Measurements from ENCODE around the gene TPCN2. TPM values are rescaled to one million over a fixed set of nuclear protein-coding genes. Genes with fewer than 3 reads are reported as not detected.

The TPCN2 gene
- total and polyA plus RNA-seq, 4 donors = 8.7 to 25.9 (median 15.3) TPM

GRCh38 chr11:69010361-69010891 lies 38.3 kb upstream of the TPCN2 start:
- no peak for DNase-seq (ENCODE audit: low read depth in 4 of 6, low spot score in 6 of 6)
- H3K27ac ChIP-seq (ENCODE audit: low read depth, low read length) = no peak overlapping the region
- H3K4me3 ChIP-seq (ENCODE audit: low read depth, low read length) = peak overlapping the region; percentile 35
- peaks cover 39% of the 10 kb centered on the region for H3K27me3 ChIP-seq (ENCODE audit: control insufficient read depth, insufficient read depth, low read length)
- peaks cover 73% of the 10 kb centered on the region for H3K4me1 ChIP-seq (ENCODE audit: control insufficient read depth, insufficient read depth, low read length)
- 59% methylated on average over 8 of the region's 9 CpGs for WGBS (ENCODE audit: insufficient coverage)
- H3K36me3 ChIP-seq (ENCODE audit: control insufficient read depth, insufficient read depth, low read length) = peaks cover 2% of the 10 kb centered on the region
- H3K9me3 ChIP-seq (ENCODE audit: control insufficient read depth, insufficient read depth, low read length) = no peaks in the 10 kb centered on the region

DNA sequence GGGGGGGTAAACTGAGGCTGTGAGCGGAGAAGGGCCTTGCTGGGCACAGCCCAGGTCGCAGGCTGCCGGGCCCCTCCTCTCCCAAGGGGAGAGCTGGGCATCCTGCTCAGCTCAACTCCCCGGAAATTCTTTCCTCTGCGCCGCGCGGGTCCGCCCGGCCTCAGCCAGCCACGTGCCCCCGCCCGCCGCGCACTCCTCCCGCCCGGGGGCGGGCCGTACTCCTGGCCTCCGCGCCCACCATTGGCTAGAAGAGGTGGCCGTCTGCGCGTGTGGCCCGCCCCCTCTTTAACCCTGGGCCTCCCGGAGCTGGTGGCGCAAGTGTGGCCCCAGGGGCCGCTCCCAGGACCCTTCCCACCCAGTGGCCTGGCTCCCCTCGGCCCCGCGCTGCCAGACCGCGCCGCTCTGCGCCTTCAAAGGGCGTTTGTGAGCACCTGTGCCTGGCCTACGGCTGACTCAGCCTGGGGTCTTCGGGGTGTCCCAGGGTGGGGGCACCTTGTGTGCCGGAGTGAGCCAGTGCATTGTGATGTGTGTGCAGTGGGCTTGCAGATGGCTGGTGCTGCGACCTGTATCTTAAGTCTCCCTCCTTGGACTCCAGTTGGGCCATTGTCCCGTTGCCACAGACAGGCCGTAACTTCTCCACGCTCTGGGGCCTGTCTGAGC lies 37.6 kb upstream of the TPCN2 start:
- Histone ChIP-seq H3K4me3 (ENCODE audit: low read depth, low read length) (peak overlapping the region; percentile 42), H3K27ac (ENCODE audit: low read depth, low read length) (no peak overlapping the region), H3K4me1 (ENCODE audit: control insufficient read depth, insufficient read depth, low read length) (peaks cover 73% of the 10 kb centered on the region), H3K9me3 (ENCODE audit: control insufficient read depth, insufficient read depth, low read length) (no peaks in the 10 kb centered on the region), H3K27me3 (ENCODE audit: control insufficient read depth, insufficient read depth, low read length) (peaks cover 39% of the 10 kb centered on the region), H3K36me3 (ENCODE audit: control insufficient read depth, insufficient read depth, low read length) (no peaks in the 10 kb centered on the region)
- DNase-seq (ENCODE audit: low read depth in 4 of 6, low spot score in 6 of 6) = peak in 4 of 6 donors; percentile 26 to 92 (median 58)
- 10% methylated on average over 39 of the region's 43 CpGs for WGBS (ENCODE audit: insufficient coverage)

GRCh38 chr11:69011624-69012091 lies 37.1 kb upstream of the TPCN2 start:
- WGBS (ENCODE audit: insufficient coverage) = 78% methylated on average over 9 of the region's 9 CpGs
- Histone ChIP-seq H3K27me3 (ENCODE audit: control insufficient read depth, insufficient read depth, low read length) (peaks cover 39% of the 10 kb centered on the region), H3K27ac (ENCODE audit: low read depth, low read length) (no peak overlapping the region), H3K4me1 (ENCODE audit: control insufficient read depth, insufficient read depth, low read length) (peaks cover 73% of the 10 kb centered on the region), H3K4me3 (ENCODE audit: low read depth, low read length) (peak overlapping the region; percentile 42), H3K36me3 (ENCODE audit: control insufficient read depth, insufficient read depth, low read length) (no peaks in the 10 kb centered on the region), H3K9me3 (ENCODE audit: control insufficient read depth, insufficient read depth, low read length) (no peaks in the 10 kb centered on the region)
- DNase-seq (ENCODE audit: low read depth in 4 of 6, low spot score in 6 of 6) = no peak

GRCh38 chr11:69012092-69013008 lies 36.4 kb upstream of the TPCN2 start:
- Histone ChIP-seq H3K4me1 (ENCODE audit: control insufficient read depth, insufficient read depth, low read length) (peaks cover 73% of the 10 kb centered on the region), H3K27me3 (ENCODE audit: control insufficient read depth, insufficient read depth, low read length) (peaks cover 39% of the 10 kb centered on the region), H3K4me3 (ENCODE audit: low read depth, low read length) (peak overlapping the region; percentile 42), H3K9me3 (ENCODE audit: control insufficient read depth, insufficient read depth, low read length) (no peaks in the 10 kb centered on the region), H3K36me3 (ENCODE audit: control insufficient read depth, insufficient read depth, low read length) (no peaks in the 10 kb centered on the region), H3K27ac (ENCODE audit: low read depth, low read length) (peak overlapping the region; percentile 35)
- WGBS (ENCODE audit: insufficient coverage) = 47% methylated on average over 16 of the region's 21 CpGs
- DNase-seq (ENCODE audit: low read depth in 4 of 6, low spot score in 6 of 6) = peak in 1 of 6 donors; percentile 33

DNA sequence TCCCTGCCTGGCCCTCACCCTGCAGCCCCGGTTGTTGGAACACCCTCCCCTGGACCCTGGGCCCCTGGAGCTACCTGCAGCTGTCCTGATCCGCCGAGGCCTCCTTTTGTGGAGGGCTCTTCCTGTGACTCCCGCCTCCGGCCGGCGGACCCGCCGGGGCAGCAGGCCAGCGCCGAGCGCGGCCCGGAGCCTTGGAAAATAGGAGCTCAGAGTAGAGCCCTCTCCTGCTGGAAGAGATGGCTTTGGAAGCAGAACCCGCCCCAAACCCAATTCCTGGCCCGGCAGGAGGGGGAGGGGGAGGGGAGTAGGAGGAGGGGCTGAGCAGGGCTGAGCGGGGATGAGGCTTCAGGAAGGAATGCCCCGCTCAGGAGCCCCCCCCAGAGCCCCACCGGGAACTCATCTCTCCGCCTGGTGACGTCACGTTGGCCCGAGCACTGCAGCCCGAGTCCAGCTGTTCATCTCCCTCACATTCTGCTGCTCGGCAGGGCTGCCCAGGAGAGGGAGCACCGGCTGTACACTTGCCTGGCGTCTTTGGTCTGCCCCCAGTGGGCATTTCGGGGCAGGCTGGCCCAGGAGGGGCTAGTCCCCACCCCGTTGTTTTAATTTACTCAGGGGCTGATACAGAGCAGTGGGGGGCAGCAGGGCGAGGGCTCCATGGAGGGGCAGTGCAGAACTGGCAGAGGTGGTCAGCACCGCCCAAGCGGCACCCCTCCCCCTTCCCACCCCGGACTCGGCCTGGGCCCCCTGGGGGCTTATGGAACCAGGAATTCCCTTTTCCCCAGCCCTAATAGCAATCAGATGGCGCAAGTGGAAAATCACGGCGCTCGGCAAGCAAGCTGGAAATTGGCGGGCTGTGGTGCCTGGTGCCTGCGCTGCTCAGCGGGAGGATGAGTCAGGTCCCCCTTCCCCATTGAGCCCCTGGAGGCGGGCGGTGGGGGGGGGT lies 35.5 kb upstream of the TPCN2 start, which contains the start of gene MRGPRF:
Gene MRGPRF, minus strand, starts transcription at position 238 of the 943 bp plus-strand sequence. CDS start 3,345 bp downstream, outside the sequence.
- Histone ChIP-seq H3K27ac (ENCODE audit: low read depth, low read length) (peak within 1 kb of the TSS; percentile 70), H3K27me3 (ENCODE audit: control insufficient read depth, insufficient read depth, low read length) (peaks cover 39% of the 10 kb centered on the region), H3K9me3 (ENCODE audit: control insufficient read depth, insufficient read depth, low read length) (no peaks in the 10 kb centered on the region), H3K36me3 (ENCODE audit: control insufficient read depth, insufficient read depth, low read length) (no peaks in the 10 kb centered on the region), H3K4me3 (ENCODE audit: low read depth, low read length) (peak within 1 kb of the TSS; percentile 42), H3K4me1 (ENCODE audit: control insufficient read depth, insufficient read depth, low read length) (peaks cover 67% of the 10 kb centered on the region)
- WGBS (ENCODE audit: insufficient coverage) = 5% methylated on average over 34 of the region's 43 CpGs
- DNase-seq (ENCODE audit: low read depth in 4 of 6, low spot score in 6 of 6) = peak in 2 of 6 donors; percentile 28 to 81

GRCh38 chr11:69014084-69014851 lies 34.5 kb upstream of the TPCN2 start:
- no peaks in the 10 kb centered on the region for H3K36me3 ChIP-seq (ENCODE audit: control insufficient read depth, insufficient read depth, low read length)
- no peaks in the 10 kb centered on the region for H3K9me3 ChIP-seq (ENCODE audit: control insufficient read depth, insufficient read depth, low read length)
- H3K4me1 ChIP-seq (ENCODE audit: control insufficient read depth, insufficient read depth, low read length) = peaks cover 57% of the 10 kb centered on the region
- no peak overlapping the region for H3K4me3 ChIP-seq (ENCODE audit: low read depth, low read length)
- peak in 1 of 6 donors; percentile 55 for DNase-seq (ENCODE audit: low read depth in 4 of 6, low spot score in 6 of 6)
- H3K27ac ChIP-seq (ENCODE audit: low read depth, low read length) = peak overlapping the region; percentile 70
- peaks cover 39% of the 10 kb centered on the region for H3K27me3 ChIP-seq (ENCODE audit: control insufficient read depth, insufficient read depth, low read length)
- WGBS (ENCODE audit: insufficient coverage) = 35% methylated on average over 27 of the region's 28 CpGs

- no peak overlapping the region for H3K4me3 ChIP-seq (ENCODE audit: low read depth, low read length)
- H3K36me3 ChIP-seq (ENCODE audit: control insufficient read depth, insufficient read depth, low read length) = no peaks in the 10 kb centered on the region
- no peaks in the 10 kb centered on the region for H3K9me3 ChIP-seq (ENCODE audit: control insufficient read depth, insufficient read depth, low read length)
- H3K27me3 ChIP-seq (ENCODE audit: control insufficient read depth, insufficient read depth, low read length) = peaks cover 39% of the 10 kb centered on the region
- no peak for DNase-seq (ENCODE audit: low read depth in 4 of 6, low spot score in 6 of 6)
- H3K27ac ChIP-seq (ENCODE audit: low read depth, low read length) = peak overlapping the region; percentile 64
- 72% methylated on average over 8 of the region's 9 CpGs for WGBS (ENCODE audit: insufficient coverage)
- peaks cover 50% of the 10 kb centered on the region for H3K4me1 ChIP-seq (ENCODE audit: control insufficient read depth, insufficient read depth, low read length)
Observed at GRCh38 chr11:69014898-69015549, 33.7 kb upstream of the TPCN2 start.

- WGBS (ENCODE audit: insufficient coverage) = 86% methylated on average over 10 of the region's 10 CpGs
Observed at GRCh38 chr11:69017951-69018350, 30.8 kb upstream of the TPCN2 start.

More at GRCh38 chr11:69017951-69018350, 30.8 kb upstream of the TPCN2 start:
- no peaks in the 10 kb centered on the region for H3K36me3 ChIP-seq (ENCODE audit: control insufficient read depth, insufficient read depth, low read length)
- H3K27me3 ChIP-seq (ENCODE audit: control insufficient read depth, insufficient read depth, low read length) = peaks cover 16% of the 10 kb centered on the region
- H3K27ac ChIP-seq (ENCODE audit: low read depth, low read length) = no peak overlapping the region
- peaks cover 21% of the 10 kb centered on the region for H3K4me1 ChIP-seq (ENCODE audit: control insufficient read depth, insufficient read depth, low read length)
- no peak overlapping the region for H3K4me3 ChIP-seq (ENCODE audit: low read depth, low read length)
- H3K9me3 ChIP-seq (ENCODE audit: control insufficient read depth, insufficient read depth, low read length) = no peaks in the 10 kb centered on the region
- DNase-seq (ENCODE audit: low read depth in 4 of 6, low spot score in 6 of 6) = no peak

Data from spinal cord (tissue), 10 donors.